D721Med (cell line): ENCODE results near the gene MT1H.
"Not testable (repeated sequence)": the region's sequence is repeated elsewhere in the genome, so short reads cannot be mapped to it uniquely, and the experiment has no call there.

Experiments used
- DNase-seq: peaks from one replicate; pipeline ENCODE4 v3.0.0; 2011; ENCODE audit warnings: low spot score; ENCODE audit not compliant: insufficient read length
- FAIRE-seq: peaks from 2 replicates; lab custom pipeline; 2011; peaks lifted over from hg19 to GRCh38; lab: Jason Lieb, UNC
- TF ChIP-seq, protein P1 (sequence below): IDR thresholded peaks from 2 replicates; pipeline ENCODE4 v1.5.1; 2012; ENCODE audit warnings: mild to moderate bottlenecking, control low read depth; ENCODE audit not compliant: insufficient read depth; ENCODE audit errors: missing control alignments

MT1H gene

DNA sequence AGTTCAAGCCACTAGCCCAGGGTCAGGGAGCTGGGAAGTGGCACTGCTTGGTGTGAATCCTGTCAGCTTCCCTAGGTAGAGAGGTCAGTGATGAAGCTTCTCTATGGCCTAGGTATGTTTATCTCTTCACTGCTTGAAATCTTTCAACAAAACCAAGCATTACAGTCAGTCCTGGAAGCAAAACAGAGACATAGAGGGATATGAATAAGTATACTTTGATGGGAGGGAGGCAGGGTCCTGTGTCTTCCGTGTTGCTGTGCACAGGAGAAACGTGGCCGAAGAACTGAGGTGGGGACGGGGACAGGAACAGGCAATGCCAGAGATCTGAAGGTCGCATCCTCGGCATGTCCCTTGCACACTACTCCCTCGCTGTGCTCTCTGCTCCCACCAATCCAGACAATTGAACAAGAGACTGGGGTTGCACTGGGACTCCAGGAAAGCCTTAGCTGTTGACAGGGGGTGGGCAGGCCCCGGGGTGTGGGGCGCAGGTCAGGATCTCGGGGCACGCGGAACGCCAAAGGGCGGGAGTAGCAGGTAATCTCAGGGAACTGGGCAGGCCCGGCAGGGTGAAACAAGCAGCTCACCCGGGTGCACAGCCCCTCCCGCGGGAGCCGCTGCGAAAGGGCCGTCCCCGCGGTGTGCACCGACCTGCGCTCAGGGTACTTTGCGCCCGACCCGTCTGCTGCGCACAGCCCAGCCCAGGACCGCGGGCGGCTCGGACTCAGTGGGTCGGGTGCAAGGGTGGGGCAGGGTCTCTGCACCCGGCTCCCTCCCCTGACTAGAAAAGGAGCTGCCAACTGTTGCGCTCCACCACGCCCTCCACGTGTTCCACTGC is at the start of gene MT1H:
Gene MT1H, plus strand, starts transcription at position 810 of the 835 bp plus-strand sequence. CDS start 71 bp downstream, outside the sequence.
- DNase-seq (no peak), FAIRE-seq (no peak)
- TF ChIP-seq, protein P1, sequence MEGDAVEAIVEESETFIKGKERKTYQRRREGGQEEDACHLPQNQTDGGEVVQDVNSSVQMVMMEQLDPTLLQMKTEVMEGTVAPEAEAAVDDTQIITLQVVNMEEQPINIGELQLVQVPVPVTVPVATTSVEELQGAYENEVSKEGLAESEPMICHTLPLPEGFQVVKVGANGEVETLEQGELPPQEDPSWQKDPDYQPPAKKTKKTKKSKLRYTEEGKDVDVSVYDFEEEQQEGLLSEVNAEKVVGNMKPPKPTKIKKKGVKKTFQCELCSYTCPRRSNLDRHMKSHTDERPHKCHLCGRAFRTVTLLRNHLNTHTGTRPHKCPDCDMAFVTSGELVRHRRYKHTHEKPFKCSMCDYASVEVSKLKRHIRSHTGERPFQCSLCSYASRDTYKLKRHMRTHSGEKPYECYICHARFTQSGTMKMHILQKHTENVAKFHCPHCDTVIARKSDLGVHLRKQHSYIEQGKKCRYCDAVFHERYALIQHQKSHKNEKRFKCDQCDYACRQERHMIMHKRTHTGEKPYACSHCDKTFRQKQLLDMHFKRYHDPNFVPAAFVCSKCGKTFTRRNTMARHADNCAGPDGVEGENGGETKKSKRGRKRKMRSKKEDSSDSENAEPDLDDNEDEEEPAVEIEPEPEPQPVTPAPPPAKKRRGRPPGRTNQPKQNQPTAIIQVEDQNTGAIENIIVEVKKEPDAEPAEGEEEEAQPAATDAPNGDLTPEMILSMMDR, result no peak

DNA sequence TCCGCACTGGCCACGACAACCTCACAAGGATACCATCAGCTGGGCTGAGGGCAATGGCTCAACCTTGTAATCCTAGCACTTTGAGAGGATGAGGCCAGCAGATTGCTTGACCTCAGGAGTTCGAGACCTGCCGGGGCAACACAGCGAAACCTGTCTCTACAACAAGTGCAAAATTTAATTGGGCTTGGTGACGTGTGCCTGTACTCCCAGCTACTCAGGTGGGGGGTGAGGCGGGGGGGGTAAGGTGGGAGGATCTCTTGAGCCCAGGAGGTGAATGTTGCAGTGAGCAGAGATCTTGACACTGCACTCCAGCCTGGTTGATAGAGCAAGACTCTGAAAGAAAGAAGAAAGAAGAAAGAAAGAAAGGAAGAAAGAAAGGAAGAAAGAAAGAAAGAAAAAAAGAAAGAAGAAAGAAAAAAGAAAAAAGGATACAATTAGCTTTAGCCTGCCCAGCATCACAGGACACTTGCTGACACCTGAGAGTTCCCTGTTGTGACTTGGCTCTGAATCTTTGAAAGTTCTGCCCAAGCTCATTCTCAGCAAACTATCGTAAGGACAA is 49.2 kb upstream of the MT1H start:
- DNase-seq, result no peak
- FAIRE-seq, result no peak
- TF ChIP-seq, protein P1, result no peak

DNA sequence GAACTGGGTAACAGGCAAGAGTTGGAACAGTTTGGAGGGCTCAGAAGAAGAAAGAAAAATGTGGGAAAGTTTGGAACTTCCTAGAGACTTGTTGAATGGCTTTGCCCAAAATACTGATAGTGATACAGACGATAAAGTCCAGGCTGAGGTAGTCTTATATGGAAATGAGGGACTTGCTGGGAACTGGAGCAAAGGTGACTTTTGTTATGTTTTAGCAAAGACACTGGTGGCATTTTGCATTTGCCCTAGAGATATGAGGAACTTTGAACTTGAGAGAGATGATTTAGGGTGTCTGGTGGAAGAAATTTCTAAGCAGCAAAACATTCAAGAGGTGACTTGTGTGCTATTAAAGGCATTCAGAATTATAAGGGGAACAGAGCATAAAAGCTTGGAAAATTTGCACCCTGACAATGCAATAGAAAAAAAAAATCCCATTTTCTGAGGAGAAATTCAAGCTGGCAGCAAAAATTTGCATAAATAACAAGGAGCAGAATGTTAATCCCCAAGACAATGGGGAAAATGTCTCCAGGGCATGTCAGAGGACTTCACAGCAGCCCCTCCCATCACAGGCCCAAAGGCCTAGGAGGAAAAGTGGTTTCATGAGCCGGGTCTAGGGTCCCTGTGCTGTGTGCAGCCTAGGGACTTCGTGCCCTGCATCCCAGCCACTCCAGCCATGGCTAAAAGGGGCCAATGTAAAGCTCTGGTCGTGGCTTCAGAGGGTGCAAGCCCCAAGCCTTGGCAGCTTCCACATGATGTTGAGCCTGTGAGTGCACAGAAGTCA is 47.8 kb upstream of the MT1H start:
- FAIRE-seq, result not testable (repeated sequence)

DNA sequence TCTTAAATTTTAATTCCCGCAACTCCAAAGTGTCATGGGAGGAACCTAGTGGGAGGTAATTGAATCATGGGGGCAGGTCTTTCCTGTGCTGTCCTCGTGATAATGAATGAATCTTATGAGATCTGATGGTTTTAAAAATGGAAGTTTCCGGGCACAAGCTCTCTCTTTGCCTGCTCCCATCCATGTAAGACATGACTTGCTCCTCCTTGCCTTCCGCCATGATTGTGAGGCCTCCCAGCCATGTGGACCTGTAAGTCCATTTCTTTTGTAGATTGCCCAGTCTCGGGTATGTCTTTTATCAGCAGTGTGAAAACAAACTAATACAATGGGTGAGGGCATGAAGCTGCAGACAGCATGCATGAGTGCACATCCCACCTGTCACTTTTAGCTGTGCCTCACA is 46.4 kb upstream of the MT1H start:
- not testable (repeated sequence) for FAIRE-seq, DNase-seq

More for the DNA sequence above, 47.8 kb upstream of the MT1H start:
- DNase-seq, result not testable (repeated sequence)

DNA sequence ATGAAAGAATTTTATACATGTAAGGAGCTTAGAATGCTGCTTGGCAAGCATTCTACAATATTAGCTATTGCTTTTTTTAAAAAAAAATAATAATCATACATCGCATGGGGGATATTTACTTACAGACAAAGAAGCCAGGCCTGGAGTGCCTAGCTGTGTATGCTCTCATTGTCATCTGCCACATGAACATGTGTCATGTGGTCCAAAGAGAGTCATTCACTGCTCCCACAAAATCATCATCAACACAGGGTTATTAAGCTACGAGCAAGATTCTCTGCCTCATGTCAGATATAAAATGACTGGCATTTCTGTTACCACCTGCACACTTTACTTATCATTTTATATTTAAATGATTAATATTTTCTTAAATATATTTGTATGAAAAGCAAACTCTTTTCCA is 46.0 kb upstream of the MT1H start:
- TF ChIP-seq, protein P1, result no peak
- FAIRE-seq (no peak), DNase-seq (no peak)

DNA sequence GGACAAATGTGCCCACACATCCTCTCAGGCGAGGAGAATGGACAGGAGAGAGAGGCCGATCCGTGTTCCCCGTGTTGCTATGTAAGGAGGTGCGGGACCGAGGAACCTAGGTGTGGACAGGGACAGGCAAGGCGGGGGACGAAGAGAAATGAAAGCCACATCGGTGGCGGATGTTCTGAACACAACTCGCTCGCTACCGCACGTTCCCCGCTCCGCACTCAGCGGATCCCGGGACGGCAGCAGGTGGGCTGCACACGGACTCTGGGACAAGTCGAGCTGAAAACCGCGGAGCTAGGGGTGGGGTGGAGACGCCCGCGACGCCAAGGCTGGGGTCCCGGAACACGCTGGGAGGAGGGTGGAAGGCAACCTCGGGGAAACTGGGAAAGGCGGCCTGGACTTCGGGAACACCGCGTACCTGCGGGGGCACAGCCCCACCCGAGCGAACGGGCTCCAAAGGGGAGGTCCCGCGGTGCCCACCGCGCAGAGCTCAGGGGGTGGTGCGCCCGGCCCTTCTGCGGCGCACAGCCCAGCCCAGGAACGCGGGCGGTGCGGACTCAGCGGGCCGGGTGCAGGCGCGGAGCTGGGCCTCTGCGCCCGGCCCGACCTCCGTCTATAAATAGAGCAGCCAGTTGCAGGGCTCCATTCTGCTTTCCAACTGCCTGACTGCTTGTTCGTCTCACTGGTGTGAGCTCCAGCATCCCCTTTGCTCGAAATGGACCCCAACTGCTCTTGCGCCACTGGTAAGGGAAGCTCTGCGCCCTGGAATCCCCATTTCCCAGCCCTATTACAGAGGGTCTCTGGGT is 44.3 kb upstream of the MT1H start, which contains the start of gene MT1E:
Gene MT1E, plus strand, starts transcription at position 642 of the 803 bp plus-strand sequence. Its CDS starts 71 bp downstream, at position 713.
- FAIRE-seq, result no peak
- no peak for DNase-seq
- TF ChIP-seq, protein P1, result no peak

DNA sequence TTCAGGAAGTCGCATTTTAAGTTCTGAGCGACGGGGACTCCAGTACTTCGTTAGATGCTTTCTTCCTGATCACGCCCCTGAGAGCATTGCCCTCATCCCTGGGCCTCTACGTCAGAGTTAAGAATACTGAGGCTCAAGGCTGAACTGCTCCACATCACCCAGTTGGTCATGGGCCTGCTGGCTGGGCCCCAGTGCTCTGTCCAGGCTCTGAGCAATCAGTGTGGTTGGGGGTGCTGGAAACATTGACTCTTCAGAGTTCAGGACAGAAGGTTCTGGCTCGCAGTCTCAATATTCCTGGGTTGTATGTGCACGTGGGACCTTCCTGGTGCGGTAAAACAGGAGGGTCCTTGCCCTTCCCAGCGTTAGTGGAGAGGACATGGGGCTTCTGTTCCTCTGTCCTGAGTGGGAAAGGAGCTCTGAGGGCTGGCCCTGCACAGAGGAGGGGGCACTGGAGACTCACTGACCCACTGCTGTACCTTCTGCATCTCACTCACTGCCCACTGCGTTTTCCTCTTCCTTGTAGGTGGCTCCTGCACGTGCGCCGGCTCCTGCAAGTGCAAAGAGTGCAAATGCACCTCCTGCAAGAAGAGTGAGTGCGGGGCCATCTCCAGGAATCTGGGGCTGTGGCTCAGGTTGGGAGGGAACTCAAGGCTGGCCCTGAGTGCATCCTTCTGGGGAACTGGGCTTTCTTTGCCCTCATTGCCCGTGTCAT is 43.5 kb upstream of the MT1H start:
- TF ChIP-seq, protein P1, result no peak
- FAIRE-seq (no peak), DNase-seq (no peak)
